HG03060 (cell line): ENCODE measurements around the gene PIM3.
"Not testable (repeated sequence)": the region's sequence is repeated elsewhere in the genome, so short reads cannot be mapped to it uniquely, and the experiment has no call there.

Experiments
- ATAC-seq: cut with Tn5 transposase; IDR thresholded peaks from one replicate; pipeline ENCODE4 v1.9.1; 2021; ENCODE audit warnings: low read depth, moderate number of reproducible peaks; ENCODE audit not compliant: unreplicated experiment

PIM3 gene

GRCh38 chr22:49941507-49942316, 18.9 kb upstream of the PIM3 start:
- no peak for ATAC-seq

GRCh38 chr22:49942565-49943404, 17.8 kb upstream of the PIM3 start:
- no peak for ATAC-seq

GRCh38 chr22:49943405-49943765, 17.2 kb upstream of the PIM3 start:
- no peak for ATAC-seq

- no peak for ATAC-seq
These were observed 16.7 kb upstream of the PIM3 start for GRCh38 chr22:49943771-49944398.

GRCh38 chr22:49944399-49944891, 16.1 kb upstream of the PIM3 start:
- ATAC-seq = no peak

GRCh38 chr22:49945042-49945794, 15.4 kb upstream of the PIM3 start:
- not testable (repeated sequence) for ATAC-seq

- no peak for ATAC-seq
These were observed 13.8 kb upstream of the PIM3 start for GRCh38 chr22:49946612-49947295.

- ATAC-seq = no peak
These were observed 13.3 kb upstream of the PIM3 start for GRCh38 chr22:49947296-49947622.

GRCh38 chr22:49948116-49948957, 12.2 kb upstream of the PIM3 start:
- no peak for ATAC-seq

- ATAC-seq = no peak
These were observed 11.3 kb upstream of the PIM3 start for GRCh38 chr22:49948958-49949913.

- ATAC-seq = no peak
These were observed 10.7 kb upstream of the PIM3 start for GRCh38 chr22:49949914-49950292.

- ATAC-seq = no peak
These were observed 10.1 kb upstream of the PIM3 start for GRCh38 chr22:49950396-49950994.

GRCh38 chr22:49951000-49951677, 9.4 kb upstream of the PIM3 start:
- no peak for ATAC-seq

GRCh38 chr22:49951678-49951985, 8.9 kb upstream of the PIM3 start:
- no peak for ATAC-seq

GRCh38 chr22:49951986-49952896, 8.3 kb upstream of the PIM3 start:
- ATAC-seq = no peak

- no peak for ATAC-seq
These were observed 7.4 kb upstream of the PIM3 start for GRCh38 chr22:49953027-49953679.
